ENCODE measurements around the gene COL5A2. TPM values are rescaled to one million over a fixed set of nuclear protein-coding genes. Genes with fewer than 3 reads are reported as not detected.

COL5A2 gene
- total RNA-seq, 1 donor from 2014 or later: 1,927 TPM

DNA sequence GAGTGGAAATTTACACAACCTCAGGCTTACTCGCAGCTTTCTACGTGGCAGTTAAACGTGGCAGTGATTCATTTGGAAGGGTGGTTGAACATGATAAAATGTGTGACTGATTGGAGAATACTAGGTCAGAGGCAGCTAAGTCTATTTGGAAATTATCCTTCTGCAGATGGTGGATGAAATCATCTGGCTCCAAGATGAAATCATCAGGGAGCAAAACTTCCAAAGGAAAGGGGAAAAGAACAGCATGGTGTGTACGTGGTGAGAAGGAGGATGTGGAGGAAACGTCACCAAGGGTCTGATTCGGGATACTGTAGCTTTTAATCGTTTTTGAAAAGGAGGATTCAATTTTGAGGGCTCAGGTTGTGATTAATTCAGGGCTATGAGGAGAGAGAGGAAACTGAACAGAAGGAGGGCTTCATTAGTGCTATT, 157.5 kb downstream of the COL5A2 start:
- no peak overlapping the region for H3K4me3 Mint-ChIP-seq (ENCODE audit: unreplicated experiment)
- peaks cover 7% of the 10 kb centered on the region for H3K9me3 Mint-ChIP-seq (ENCODE audit: low read depth)
- H3K4me1 Mint-ChIP-seq (ENCODE audit: low read depth): peaks cover 77% of the 10 kb centered on the region
- TF ChIP-seq, protein P1, sequence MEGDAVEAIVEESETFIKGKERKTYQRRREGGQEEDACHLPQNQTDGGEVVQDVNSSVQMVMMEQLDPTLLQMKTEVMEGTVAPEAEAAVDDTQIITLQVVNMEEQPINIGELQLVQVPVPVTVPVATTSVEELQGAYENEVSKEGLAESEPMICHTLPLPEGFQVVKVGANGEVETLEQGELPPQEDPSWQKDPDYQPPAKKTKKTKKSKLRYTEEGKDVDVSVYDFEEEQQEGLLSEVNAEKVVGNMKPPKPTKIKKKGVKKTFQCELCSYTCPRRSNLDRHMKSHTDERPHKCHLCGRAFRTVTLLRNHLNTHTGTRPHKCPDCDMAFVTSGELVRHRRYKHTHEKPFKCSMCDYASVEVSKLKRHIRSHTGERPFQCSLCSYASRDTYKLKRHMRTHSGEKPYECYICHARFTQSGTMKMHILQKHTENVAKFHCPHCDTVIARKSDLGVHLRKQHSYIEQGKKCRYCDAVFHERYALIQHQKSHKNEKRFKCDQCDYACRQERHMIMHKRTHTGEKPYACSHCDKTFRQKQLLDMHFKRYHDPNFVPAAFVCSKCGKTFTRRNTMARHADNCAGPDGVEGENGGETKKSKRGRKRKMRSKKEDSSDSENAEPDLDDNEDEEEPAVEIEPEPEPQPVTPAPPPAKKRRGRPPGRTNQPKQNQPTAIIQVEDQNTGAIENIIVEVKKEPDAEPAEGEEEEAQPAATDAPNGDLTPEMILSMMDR (IDR thresholded peaks at IDR 0.05): no peak
- peak overlapping the region; percentile 96 for H3K27ac Mint-ChIP-seq (ENCODE audit: unreplicated experiment)
- no peak for DNase-seq (ENCODE audit: low spot score)
- peaks cover 19% of the 10 kb centered on the region for H3K36me3 Mint-ChIP-seq (ENCODE audit: low read depth)
- no peaks in the 10 kb centered on the region for H3K27me3 Mint-ChIP-seq (ENCODE audit: low read depth)

DNA sequence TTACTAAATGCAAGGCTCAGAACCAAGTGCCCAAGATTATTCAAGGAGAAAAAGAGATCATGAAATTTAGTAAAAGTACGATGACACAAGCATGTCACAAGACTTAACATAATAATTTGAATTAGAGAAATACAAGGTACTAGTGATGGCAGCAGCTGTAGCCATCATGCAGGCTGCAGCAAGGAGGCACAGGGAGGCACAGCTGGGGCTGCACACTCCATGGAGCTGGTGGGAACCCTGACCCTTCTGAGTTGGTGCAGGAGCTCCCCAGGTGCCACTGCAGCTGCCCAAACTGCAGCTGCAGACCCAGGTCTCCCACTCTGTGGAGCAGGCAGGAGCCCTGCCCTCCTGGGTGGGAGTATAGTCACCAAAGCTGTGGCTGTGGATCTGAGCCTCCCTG, 159.4 kb downstream of the COL5A2 start:
- Mint-ChIP-seq H3K9me3 (ENCODE audit: low read depth) (peaks cover 7% of the 10 kb centered on the region), H3K27me3 (ENCODE audit: low read depth) (no peaks in the 10 kb centered on the region), H3K4me1 (ENCODE audit: low read depth) (peaks cover 87% of the 10 kb centered on the region), H3K4me3 (ENCODE audit: unreplicated experiment) (no peak overlapping the region), H3K36me3 (ENCODE audit: low read depth) (peaks cover 15% of the 10 kb centered on the region), H3K27ac (ENCODE audit: unreplicated experiment) (peak overlapping the region; percentile 91)
- TF ChIP-seq, protein P1 (IDR thresholded peaks at IDR 0.05): no peak
- no peak for DNase-seq (ENCODE audit: low spot score)

DNA sequence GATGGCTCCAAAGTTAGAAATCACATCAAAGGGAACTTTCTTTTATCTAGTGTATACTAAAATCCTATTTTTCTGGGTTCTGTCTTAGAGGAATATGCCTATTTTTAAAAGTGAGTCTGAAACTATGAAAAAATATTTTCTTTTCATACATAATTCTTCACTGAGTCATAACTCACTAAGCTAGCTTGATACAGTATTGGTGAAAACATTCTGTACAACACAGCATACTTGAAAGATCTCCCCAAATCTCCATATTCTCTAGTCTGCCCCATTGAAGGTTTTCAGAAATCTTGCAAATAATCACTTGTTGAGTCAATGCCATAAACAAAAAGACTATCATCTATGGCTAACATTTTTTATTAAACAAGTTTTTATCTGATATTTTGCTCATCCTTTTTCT, 160.9 kb downstream of the COL5A2 start:
- H3K9me3 Mint-ChIP-seq (ENCODE audit: low read depth): peaks cover 7% of the 10 kb centered on the region
- DNase-seq (ENCODE audit: low spot score): no peak
- H3K4me1 Mint-ChIP-seq (ENCODE audit: low read depth): peaks cover 92% of the 10 kb centered on the region
- peaks cover 12% of the 10 kb centered on the region for H3K36me3 Mint-ChIP-seq (ENCODE audit: low read depth)
- H3K4me3 Mint-ChIP-seq (ENCODE audit: unreplicated experiment): no peak overlapping the region
- no peaks in the 10 kb centered on the region for H3K27me3 Mint-ChIP-seq (ENCODE audit: low read depth)
- TF ChIP-seq, protein P1 (IDR thresholded peaks at IDR 0.05): no peak
- peak overlapping the region; percentile 91 for H3K27ac Mint-ChIP-seq (ENCODE audit: unreplicated experiment)

DNA sequence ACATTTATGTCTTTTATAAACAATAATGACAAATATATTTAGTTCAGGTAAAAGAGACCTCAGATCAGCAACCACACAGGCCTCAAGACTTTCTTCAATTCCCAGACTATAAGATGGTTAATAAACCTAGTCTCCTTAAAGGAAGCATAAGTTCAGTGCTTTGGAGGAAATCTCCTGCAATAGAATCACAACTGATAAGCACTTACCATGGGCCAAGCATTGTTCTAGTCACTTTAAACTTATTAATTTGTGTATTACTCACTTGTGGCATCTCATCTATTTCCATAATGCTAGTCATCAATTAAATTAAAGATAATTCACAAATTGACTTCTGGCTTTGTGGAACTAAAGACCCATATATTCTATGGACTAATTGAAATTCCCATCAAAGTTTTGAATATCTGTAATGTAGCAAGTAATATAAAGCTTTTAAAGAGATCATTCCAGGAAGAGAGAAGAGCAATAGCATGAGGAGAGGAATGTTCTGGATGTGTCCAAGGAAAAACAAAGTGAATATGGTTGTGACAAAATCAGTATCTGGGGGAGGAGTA, 163.2 kb downstream of the COL5A2 start:
- Mint-ChIP-seq H3K27ac (ENCODE audit: unreplicated experiment) (peak overlapping the region; percentile 88), H3K4me3 (ENCODE audit: unreplicated experiment) (no peak overlapping the region)

DNA sequence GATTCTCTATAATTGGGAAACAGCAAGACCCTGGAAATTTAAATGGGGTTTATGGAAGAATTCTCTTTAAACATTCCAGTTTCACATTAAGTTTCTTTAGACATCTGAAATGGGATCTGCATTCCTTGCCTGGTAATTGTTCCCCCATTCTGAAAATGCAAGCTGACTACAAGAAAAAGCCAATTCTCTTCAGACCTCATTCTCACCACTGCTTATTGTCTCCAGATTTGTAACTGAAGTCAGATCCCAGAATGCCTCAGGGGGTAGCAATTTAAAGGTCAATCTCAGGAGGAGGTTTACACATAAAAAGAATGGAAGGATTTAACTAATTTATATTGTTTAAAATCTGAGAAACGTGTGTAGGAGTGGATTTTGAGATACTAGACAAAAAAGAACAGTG, 164.2 kb downstream of the COL5A2 start:
- no peak for DNase-seq (ENCODE audit: low spot score)
- no peaks in the 10 kb centered on the region for H3K9me3 Mint-ChIP-seq (ENCODE audit: low read depth)
- TF ChIP-seq, protein P1 (IDR thresholded peaks at IDR 0.05): no peak
- H3K27me3 Mint-ChIP-seq (ENCODE audit: low read depth): no peaks in the 10 kb centered on the region
- H3K36me3 Mint-ChIP-seq (ENCODE audit: low read depth): peaks cover 23% of the 10 kb centered on the region
- peak overlapping the region; percentile 88 for H3K27ac Mint-ChIP-seq (ENCODE audit: unreplicated experiment)
- no peak overlapping the region for H3K4me3 Mint-ChIP-seq (ENCODE audit: unreplicated experiment)
- H3K4me1 Mint-ChIP-seq (ENCODE audit: low read depth): peaks cover 92% of the 10 kb centered on the region

More for the DNA sequence above, 163.2 kb downstream of the COL5A2 start:
- TF ChIP-seq, protein P1 (IDR thresholded peaks at IDR 0.05): no peak
- H3K4me1 Mint-ChIP-seq (ENCODE audit: low read depth): peaks cover 91% of the 10 kb centered on the region
- DNase-seq (ENCODE audit: low spot score): no peak
- H3K36me3 Mint-ChIP-seq (ENCODE audit: low read depth): peaks cover 18% of the 10 kb centered on the region
- no peaks in the 10 kb centered on the region for H3K9me3 Mint-ChIP-seq (ENCODE audit: low read depth)
- H3K27me3 Mint-ChIP-seq (ENCODE audit: low read depth): no peaks in the 10 kb centered on the region
